ENCODE measurements around the gene LARGE1. TPM values are rescaled to one million over a fixed set of nuclear protein-coding genes. Genes with fewer than 3 reads are reported as not detected.

LARGE1 gene
- total RNA-seq, 4 donors from 2014 or later, result 18.7 to 82.1 (median 39.2) TPM

DNA sequence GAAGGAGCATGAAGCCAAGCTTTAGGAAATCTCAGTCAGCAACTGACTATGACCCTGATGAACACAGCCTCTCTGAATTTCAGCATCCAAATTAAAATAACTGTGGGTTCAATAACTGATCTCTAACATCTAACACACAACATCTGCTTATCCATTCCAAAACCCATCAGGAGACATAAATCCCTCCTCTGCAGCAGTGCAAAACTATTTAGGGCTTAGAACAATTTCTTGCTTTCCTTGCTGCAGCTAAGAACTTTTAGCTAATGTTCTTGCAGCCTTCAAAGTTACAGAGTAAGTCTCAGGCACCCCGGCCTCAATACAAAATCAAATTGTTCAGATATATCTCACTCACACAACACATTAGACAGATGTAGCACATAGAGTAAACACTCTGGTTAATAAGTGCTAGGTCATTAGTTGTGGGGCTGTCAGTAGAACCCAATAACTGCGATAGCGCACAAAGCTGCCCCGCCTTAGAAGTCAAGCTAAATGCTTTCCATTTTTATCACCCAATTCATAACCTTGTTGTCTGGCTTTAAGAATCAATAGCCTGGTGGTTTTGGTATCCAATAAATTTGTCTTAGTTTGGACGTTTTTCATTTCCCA is 139.6 kb downstream of the LARGE1 start:
- DNase-seq, result no peak
- Histone ChIP-seq H3K27me3 (no peaks in the 10 kb centered on the region), H3K36me3 (no peaks in the 10 kb centered on the region), H3K9me3 (no peaks in the 10 kb centered on the region), H3K27ac (peak overlapping the region in 1 of 2 donors; percentile 50), H3K4me1 (peaks cover 0 to 4% of the 10 kb centered on the region in 2 donors), H3K4me3 (no peak overlapping the region)
- TF ChIP-seq, protein P1, sequence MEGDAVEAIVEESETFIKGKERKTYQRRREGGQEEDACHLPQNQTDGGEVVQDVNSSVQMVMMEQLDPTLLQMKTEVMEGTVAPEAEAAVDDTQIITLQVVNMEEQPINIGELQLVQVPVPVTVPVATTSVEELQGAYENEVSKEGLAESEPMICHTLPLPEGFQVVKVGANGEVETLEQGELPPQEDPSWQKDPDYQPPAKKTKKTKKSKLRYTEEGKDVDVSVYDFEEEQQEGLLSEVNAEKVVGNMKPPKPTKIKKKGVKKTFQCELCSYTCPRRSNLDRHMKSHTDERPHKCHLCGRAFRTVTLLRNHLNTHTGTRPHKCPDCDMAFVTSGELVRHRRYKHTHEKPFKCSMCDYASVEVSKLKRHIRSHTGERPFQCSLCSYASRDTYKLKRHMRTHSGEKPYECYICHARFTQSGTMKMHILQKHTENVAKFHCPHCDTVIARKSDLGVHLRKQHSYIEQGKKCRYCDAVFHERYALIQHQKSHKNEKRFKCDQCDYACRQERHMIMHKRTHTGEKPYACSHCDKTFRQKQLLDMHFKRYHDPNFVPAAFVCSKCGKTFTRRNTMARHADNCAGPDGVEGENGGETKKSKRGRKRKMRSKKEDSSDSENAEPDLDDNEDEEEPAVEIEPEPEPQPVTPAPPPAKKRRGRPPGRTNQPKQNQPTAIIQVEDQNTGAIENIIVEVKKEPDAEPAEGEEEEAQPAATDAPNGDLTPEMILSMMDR (IDR thresholded peaks at IDR 0.05), result no peak
- no peak for TF ChIP-seq POLR2A (IDR thresholded peaks at IDR 0.05)
- intact Hi-C loops (cut with DNase I; ENCODE audit: low total_unique reads), result no loop called here

DNA sequence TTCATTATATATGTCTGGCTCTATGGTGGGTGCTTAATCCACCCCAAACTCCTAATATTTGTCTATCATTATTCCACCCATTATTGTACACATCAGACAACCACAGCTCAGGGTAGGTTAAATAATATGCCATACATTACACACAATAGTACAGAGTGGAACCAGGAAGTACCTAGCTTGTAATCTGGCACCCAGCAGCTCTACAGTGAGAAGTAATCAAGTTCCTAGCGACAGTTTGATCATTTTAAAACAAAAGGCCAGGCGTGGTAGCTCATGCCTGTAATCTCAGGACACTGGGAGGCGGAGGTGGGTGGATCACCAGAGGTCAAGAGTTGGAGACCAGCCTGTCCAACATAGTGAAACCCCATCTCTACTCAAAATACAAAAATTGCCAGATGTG is 141.0 kb downstream of the LARGE1 start:
- Histone ChIP-seq H3K9me3 (no peaks in the 10 kb centered on the region), H3K36me3 (no peaks in the 10 kb centered on the region), H3K27ac (no peak overlapping the region), H3K4me3 (no peak overlapping the region), H3K4me1 (no peaks in the 10 kb centered on the region), H3K27me3 (no peaks in the 10 kb centered on the region)
- intact Hi-C loops (cut with DNase I; ENCODE audit: low total_unique reads), result no loop called here
- DNase-seq, result no peak
- TF ChIP-seq, protein P1 (IDR thresholded peaks at IDR 0.05), result no peak
- no peak for TF ChIP-seq POLR2A (IDR thresholded peaks at IDR 0.05)

DNA sequence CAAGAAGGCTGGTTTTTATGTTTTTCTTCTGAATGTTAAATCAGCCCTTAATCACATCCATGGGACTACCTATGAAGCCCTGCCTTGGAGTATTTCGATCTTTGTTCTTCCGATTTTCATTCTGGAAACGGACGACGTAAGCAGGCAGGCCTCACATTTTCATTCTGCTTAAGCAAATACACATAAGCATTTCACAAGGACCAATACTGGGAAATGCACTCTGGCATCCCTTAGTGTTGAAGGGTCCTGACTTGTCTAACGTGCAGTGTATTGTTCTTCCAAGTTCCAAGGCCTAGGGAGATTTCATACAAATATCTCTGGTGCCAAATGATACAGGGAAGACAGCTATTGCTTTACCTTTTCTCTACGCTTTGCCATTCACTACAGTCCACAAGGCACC is 143.8 kb downstream of the LARGE1 start:
- Histone ChIP-seq H3K4me3 (no peak overlapping the region), H3K36me3 (no peaks in the 10 kb centered on the region), H3K27ac (no peak overlapping the region), H3K27me3 (no peaks in the 10 kb centered on the region), H3K4me1 (no peaks in the 10 kb centered on the region), H3K9me3 (no peaks in the 10 kb centered on the region)
- no peak for DNase-seq
- TF ChIP-seq, protein P1 (IDR thresholded peaks at IDR 0.05), result no peak
- TF ChIP-seq POLR2A (IDR thresholded peaks at IDR 0.05), result no peak
- intact Hi-C loops (cut with DNase I; ENCODE audit: low total_unique reads), result no loop called here

DNA sequence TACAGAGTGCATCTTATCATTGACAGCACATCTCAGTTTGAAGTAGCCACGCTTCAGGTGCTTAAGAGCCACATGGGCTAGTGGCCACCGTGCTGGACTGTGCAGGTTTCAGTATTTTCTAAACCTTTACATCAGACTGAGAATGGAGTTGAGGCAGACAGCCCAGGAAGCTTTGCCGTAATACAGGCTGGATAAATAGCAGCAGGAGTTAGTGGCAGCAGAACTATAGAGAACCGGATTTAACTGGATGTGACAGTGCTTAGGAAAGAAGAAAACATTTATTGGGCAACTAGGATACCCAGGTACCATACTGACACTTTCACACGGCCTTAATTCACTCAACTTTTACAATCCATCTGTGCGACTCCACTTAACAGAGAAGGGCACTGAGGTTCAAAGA is 145.5 kb downstream of the LARGE1 start:
- Histone ChIP-seq H3K27me3 (no peaks in the 10 kb centered on the region), H3K27ac (no peak overlapping the region), H3K36me3 (no peaks in the 10 kb centered on the region), H3K4me3 (no peak overlapping the region), H3K4me1 (no peaks in the 10 kb centered on the region), H3K9me3 (no peaks in the 10 kb centered on the region)
- no peak for TF ChIP-seq POLR2A (IDR thresholded peaks at IDR 0.05)
- TF ChIP-seq, protein P1 (IDR thresholded peaks at IDR 0.05), result no peak
- intact Hi-C loops (cut with DNase I; ENCODE audit: low total_unique reads), result no loop called here
- DNase-seq, result no peak

DNA sequence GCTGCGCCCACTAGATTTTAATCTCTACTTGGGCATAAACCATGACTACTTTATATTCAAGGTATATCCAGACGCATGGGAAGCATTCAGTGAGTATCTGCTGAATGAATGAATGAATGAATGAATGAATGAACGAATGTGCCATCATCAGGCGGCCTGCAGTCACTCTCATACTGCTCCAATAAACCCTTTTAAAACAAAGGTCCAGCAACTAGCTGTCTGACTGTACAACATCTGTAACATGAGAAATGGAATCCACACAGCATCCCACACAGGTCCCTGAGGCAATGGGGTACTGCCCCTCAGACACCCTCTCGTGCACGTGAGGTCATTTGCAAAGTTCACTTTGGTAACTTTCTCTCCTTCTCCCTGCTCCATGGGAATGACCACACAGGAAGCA is 147.5 kb downstream of the LARGE1 start:
- no peak overlapping the region for H3K27ac ChIP-seq
- H3K9me3 ChIP-seq, result no peaks in the 10 kb centered on the region
- DNase-seq, result no peak
- no peaks in the 10 kb centered on the region for H3K4me1 ChIP-seq
- no peak for TF ChIP-seq POLR2A (IDR thresholded peaks at IDR 0.05)
- TF ChIP-seq, protein P1 (IDR thresholded peaks at IDR 0.05), result no peak
- intact Hi-C loops (cut with DNase I; ENCODE audit: low total_unique reads), result no loop called here
- H3K27me3 ChIP-seq, result no peaks in the 10 kb centered on the region
- no peaks in the 10 kb centered on the region for H3K36me3 ChIP-seq
- H3K4me3 ChIP-seq, result no peak overlapping the region

Measured in uterus (tissue), 4 donors.